Upper lobe of left lung (tissue), 6 donors: ENCODE data around the gene ARAF. TPM values are rescaled to one million over a fixed set of nuclear protein-coding genes. Genes with fewer than 3 reads are reported as not detected.
"Not testable (repeated sequence)": the region's sequence is repeated elsewhere in the genome, so short reads cannot be mapped to it uniquely, and the experiment has no call there.

ENCODE experiments used
- ATAC-seq, 2 donors: fragments of 200-7000 bp; cut with Tn5 transposase; one replicate each; pipeline ENCODE4 v1.9.1; 2022; ENCODE audit warnings: mild to moderate bottlenecking in 2 of 2, moderate library complexity in 2 of 2; ENCODE audit not compliant: low FRiP score in 2 of 2
- DNase-seq, 2 donors: peaks; one replicate each; pipeline ENCODE4 v3.0.0-alpha.2; 2019 to 2020
- H3K27ac ChIP-seq, 4 donors: fragments of 200-600 bp; sonication (generic); one replicate each; pipeline ENCODE4 v1.5.1; 2016 to 2019
- H3K27me3 ChIP-seq, 4 donors: fragments of 200-600 bp; sonication (generic); one replicate each; pipeline ENCODE4 v1.5.1; 2017 to 2019
- H3K36me3 ChIP-seq, 4 donors: fragments of 200-600 bp; sonication (generic); one replicate each; pipeline ENCODE4 v1.5.1; 2016 to 2019
- H3K4me1 ChIP-seq, 4 donors: fragments of 200-600 bp; sonication (generic); one replicate each; pipeline ENCODE4 v1.5.1; 2018 to 2019
- H3K4me3 ChIP-seq, 4 donors: fragments of 200-600 bp; sonication (generic); one replicate each; pipeline ENCODE4 v1.5.1; 2017 to 2019; ENCODE audit warnings: mild to moderate bottlenecking in 2 of 4, moderate library complexity in 1 of 4
- H3K9me3 ChIP-seq, 4 donors: fragments of 200-600 bp; sonication (generic); one replicate each; pipeline ENCODE4 v1.5.1; 2018 to 2019
- CTCF ChIP-seq, 6 experiments: fragments of 450-650 bp in 4 of 6; fragments of 200-600 bp in 2 of 6; sonication (generic) in 2 of 6; IDR thresholded peaks; one replicate each; pipeline ENCODE4 v1.5.1; 2016 to 2019; ENCODE audit warnings: antibody characterized with exemption in 6 of 6
- EP300 ChIP-seq, 4 donors: sonication (generic); formaldehyde crosslinking; IDR thresholded peaks; one replicate each; pipeline ENCODE4 v1.5.1; 2017; ENCODE audit warnings: antibody characterized with exemption in 4 of 4, control low read depth in 2 of 4
- POLR2A ChIP-seq, 4 donors: fragments of 450-650 bp; IDR thresholded peaks; one replicate each; pipeline ENCODE4 v1.5.1; 2016 to 2017; ENCODE audit warnings: antibody characterized with exemption in 4 of 4, mild to moderate bottlenecking in 2 of 4
- POLR2AphosphoS5 ChIP-seq, 2 donors: sonication (generic); formaldehyde crosslinking; IDR thresholded peaks; one replicate each; pipeline ENCODE4 v1.5.1; 2017; ENCODE audit warnings: antibody characterized with exemption in 2 of 2
- WGBS, 2 donors: methylation state at CpG; one replicate each; pipeline ENCODE4 v1.1.5; 2017 to 2018; 5-methylcytosine and 5-hydroxymethylcytosine counted together
- total RNA-seq, 6 donors: library from RNA; depleted of rRNA in 4 of 6; stranded (reverse); fragments of >200 nt in 4 of 6; gene quantifications; one replicate each; pipeline versions ENCODE4 v1.1.0 to v1.2.1, GENCODE V29; 2016 to 2021
- donor health status: DM: no; HTN: no; CAD: no; lungs with moderate emphysema.
- donor health status: DM: no; HTN: yes; CAD: no; lungs with severe emphysema.

Gene ARAF
- total RNA-seq, 6 donors from 2014 or later = 42.0 to 104 (median 85.2) TPM

- TF ChIP-seq POLR2AphosphoS5 (IDR thresholded peaks at IDR 0.05) = no peak
- no peak for TF ChIP-seq CTCF (IDR thresholded peaks at IDR 0.05)
- no peak for TF ChIP-seq EP300 (IDR thresholded peaks at IDR 0.05)
- TF ChIP-seq POLR2A (IDR thresholded peaks at IDR 0.05) = no peak
- Histone ChIP-seq H3K27me3 (no peaks in the 10 kb centered on the region), H3K27ac (no peak overlapping the region), H3K4me1 (no peaks in the 10 kb centered on the region), H3K9me3 (peaks cover 0 to 31% (median 0%) of the 10 kb centered on the region in 4 donors), H3K36me3 (no peaks in the 10 kb centered on the region), H3K4me3 (no peak overlapping the region)
- ATAC-seq (peak in 1 of 2 donors; percentile 43), DNase-seq (no peak)
- 53 to 68% methylated on average over 1 of the region's 1 CpG for WGBS, 2 donors
These were observed 34.8 kb downstream of the ARAF start for GRCh38 chrX:47595716-47596251.

GRCh38 chrX:47596256-47596655 is 35.3 kb downstream of the ARAF start:
- no peaks in the 10 kb centered on the region for H3K27me3 ChIP-seq
- no peak overlapping the region for H3K4me3 ChIP-seq
- no peaks in the 10 kb centered on the region for H3K36me3 ChIP-seq
- 80 to 82% methylated on average over 2 of the region's 2 CpGs for WGBS, 2 donors
- DNase-seq = no peak
- no peak for TF ChIP-seq POLR2AphosphoS5 (IDR thresholded peaks at IDR 0.05)
- TF ChIP-seq POLR2A (IDR thresholded peaks at IDR 0.05) = no peak
- no peak for TF ChIP-seq EP300 (IDR thresholded peaks at IDR 0.05)
- TF ChIP-seq CTCF (IDR thresholded peaks at IDR 0.05) = no peak
- H3K9me3 ChIP-seq = peaks cover 0 to 31% (median 0%) of the 10 kb centered on the region in 4 donors
- H3K27ac ChIP-seq = no peak overlapping the region
- H3K4me1 ChIP-seq = no peaks in the 10 kb centered on the region
- no peak for ATAC-seq

- Histone ChIP-seq H3K9me3 (peaks cover 0 to 31% (median 0%) of the 10 kb centered on the region in 4 donors), H3K36me3 (no peaks in the 10 kb centered on the region), H3K4me3 (no peak overlapping the region), H3K27me3 (no peaks in the 10 kb centered on the region), H3K27ac (no peak overlapping the region), H3K4me1 (no peaks in the 10 kb centered on the region)
- ATAC-seq (no peak), DNase-seq (no peak)
- TF ChIP-seq POLR2AphosphoS5 (IDR thresholded peaks at IDR 0.05) = no peak
- TF ChIP-seq EP300 (IDR thresholded peaks at IDR 0.05) = no peak
- no peak for TF ChIP-seq POLR2A (IDR thresholded peaks at IDR 0.05)
- TF ChIP-seq CTCF (IDR thresholded peaks at IDR 0.05) = no peak
- WGBS, 2 donors = 74 to 97% methylated on average over 3 of the region's 3 CpGs
These were observed 36.2 kb downstream of the ARAF start for GRCh38 chrX:47597222-47597621.

- H3K27ac ChIP-seq, ATAC-seq, H3K4me3 ChIP-seq, H3K4me1 ChIP-seq, H3K36me3 ChIP-seq, DNase-seq, H3K27me3 ChIP-seq: not testable (repeated sequence)
- H3K9me3 ChIP-seq = peaks cover 0 to 13% (median 0%) of the 10 kb centered on the region in 4 donors
- 95 to 100% methylated on average over 4 of the region's 4 CpGs for WGBS, 2 donors
These were observed 42.1 kb downstream of the ARAF start for GRCh38 chrX:47603125-47603524.

- ATAC-seq (no peak), DNase-seq (no peak)
- H3K4me1 ChIP-seq = no peaks in the 10 kb centered on the region
- no peak overlapping the region for H3K4me3 ChIP-seq
- no peaks in the 10 kb centered on the region for H3K36me3 ChIP-seq
- H3K9me3 ChIP-seq = peaks cover 0 to 7% (median 0%) of the 10 kb centered on the region in 4 donors
- no peak overlapping the region for H3K27ac ChIP-seq
- WGBS, 2 donors = 67 to 71% methylated on average over 8 to 9 of the region's 9 CpGs
- no peaks in the 10 kb centered on the region for H3K27me3 ChIP-seq
- TF ChIP-seq CTCF (IDR thresholded peaks at IDR 0.05) (no peak), POLR2AphosphoS5 (IDR thresholded peaks at IDR 0.05) (no peak), POLR2A (IDR thresholded peaks at IDR 0.05) (no peak), EP300 (IDR thresholded peaks at IDR 0.05) (no peak)
These were observed 44.0 kb downstream of the ARAF start for GRCh38 chrX:47605024-47605423.
